Omental fat pad (tissue), 4 donors: ENCODE results near the gene CYB5R3. TPM values are rescaled to one million over a fixed set of nuclear protein-coding genes. Genes with fewer than 3 reads are reported as not detected.
A peak's percentile ranks its signal among the peaks of the same experiment; 100 is the strongest.

Experiments
- ATAC-seq: fragments of 150-250 bp; one replicate; pipeline ENCODE4 v1.9.1; 2016; ENCODE audit warnings: mild to moderate bottlenecking, moderate library complexity; ENCODE audit not compliant: low FRiP score
- DNase-seq: peaks from one replicate; pipeline ENCODE4 v3.0.0-alpha.2; 2019; ENCODE audit warnings: low spot score
- total RNA-seq, 4 donors: library from RNA; depleted of rRNA; stranded (reverse); fragments of >200 nt; gene quantifications; one replicate each; pipeline ENCODE4 v1.1.0, GENCODE V29; 2016
- TF ChIP-seq, protein P1 (sequence below), 3 donors: fragments of 450-650 bp; IDR thresholded peaks; one replicate each; pipeline ENCODE4 v1.5.1; 2016 to 2017; ENCODE audit warnings: antibody characterized with exemption in 3 of 3, mild to moderate bottlenecking in 3 of 3, moderate library complexity in 2 of 3

CYB5R3 gene
- total RNA-seq, 4 donors from 2014 or later = 125 to 212 (median 152) TPM

DNA sequence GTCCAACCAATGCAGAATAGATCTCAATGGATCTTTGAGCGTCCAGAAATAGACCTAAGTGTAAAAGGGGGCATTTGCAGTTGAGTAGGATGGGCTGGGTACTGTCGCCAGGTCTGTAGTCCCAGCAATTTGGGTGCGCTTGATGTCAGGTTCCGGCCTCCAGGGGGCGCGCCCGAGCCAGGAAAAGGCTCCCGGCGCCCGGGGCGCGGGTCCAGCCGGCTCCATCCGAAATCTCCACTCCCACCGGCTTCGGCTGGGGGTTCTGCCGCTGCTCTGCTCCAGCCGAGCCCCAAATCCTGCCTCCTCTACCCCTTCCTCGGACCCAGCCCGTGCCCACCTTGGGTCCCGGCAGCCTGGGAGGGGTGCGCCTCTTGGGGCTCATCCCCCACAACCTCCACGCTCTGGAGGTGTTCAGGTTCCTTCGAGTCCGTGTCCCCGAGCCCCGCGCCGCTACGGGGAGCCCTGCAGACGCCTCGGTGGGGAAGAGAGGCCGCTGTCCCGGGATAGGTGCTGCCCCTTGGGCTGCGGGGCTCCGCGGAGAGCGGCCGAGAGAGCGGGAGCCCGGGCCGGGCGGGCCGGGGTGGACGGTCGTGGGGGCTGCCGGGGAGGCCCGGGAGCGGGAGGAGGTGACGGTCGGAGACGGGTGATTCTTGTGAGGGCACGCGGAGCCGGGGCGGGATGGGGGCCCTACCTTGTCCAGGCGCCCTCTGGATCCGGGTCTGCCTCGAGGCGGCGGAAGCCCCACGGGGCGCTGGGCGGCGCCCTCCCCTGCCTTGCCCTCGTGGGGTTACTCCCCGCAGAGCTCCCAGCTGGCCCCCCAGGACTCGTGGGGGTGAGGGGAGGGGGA, 13.0 kb upstream of the CYB5R3 start:
- TF ChIP-seq, protein P1, sequence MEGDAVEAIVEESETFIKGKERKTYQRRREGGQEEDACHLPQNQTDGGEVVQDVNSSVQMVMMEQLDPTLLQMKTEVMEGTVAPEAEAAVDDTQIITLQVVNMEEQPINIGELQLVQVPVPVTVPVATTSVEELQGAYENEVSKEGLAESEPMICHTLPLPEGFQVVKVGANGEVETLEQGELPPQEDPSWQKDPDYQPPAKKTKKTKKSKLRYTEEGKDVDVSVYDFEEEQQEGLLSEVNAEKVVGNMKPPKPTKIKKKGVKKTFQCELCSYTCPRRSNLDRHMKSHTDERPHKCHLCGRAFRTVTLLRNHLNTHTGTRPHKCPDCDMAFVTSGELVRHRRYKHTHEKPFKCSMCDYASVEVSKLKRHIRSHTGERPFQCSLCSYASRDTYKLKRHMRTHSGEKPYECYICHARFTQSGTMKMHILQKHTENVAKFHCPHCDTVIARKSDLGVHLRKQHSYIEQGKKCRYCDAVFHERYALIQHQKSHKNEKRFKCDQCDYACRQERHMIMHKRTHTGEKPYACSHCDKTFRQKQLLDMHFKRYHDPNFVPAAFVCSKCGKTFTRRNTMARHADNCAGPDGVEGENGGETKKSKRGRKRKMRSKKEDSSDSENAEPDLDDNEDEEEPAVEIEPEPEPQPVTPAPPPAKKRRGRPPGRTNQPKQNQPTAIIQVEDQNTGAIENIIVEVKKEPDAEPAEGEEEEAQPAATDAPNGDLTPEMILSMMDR (IDR thresholded peaks at IDR 0.05) = peak in 2 of 3 donors; percentile 12 to 73
- ATAC-seq (peak; percentile 72), DNase-seq (peak; percentile 95)

DNA sequence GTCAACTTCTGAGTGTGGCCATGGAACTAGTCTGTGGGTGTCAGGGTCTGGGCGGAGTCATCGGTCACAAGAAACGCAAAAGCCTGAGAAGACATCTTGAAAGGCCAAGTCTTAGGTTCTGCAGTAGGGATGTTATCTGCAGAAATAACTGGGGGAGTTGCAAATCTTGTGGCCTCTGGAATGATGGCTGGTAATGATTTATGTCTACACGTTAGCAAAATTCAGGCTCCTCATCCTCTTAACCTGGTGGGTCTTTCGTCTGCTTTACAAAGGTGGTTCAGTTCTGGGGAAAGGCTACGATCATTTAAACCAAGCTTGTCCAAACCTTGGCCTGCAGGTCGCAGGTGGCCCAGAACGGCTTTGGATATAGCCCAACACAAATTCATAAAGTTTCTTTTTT, 7.4 kb upstream of the CYB5R3 start:
- no peak for ATAC-seq
- no peak for DNase-seq

DNA sequence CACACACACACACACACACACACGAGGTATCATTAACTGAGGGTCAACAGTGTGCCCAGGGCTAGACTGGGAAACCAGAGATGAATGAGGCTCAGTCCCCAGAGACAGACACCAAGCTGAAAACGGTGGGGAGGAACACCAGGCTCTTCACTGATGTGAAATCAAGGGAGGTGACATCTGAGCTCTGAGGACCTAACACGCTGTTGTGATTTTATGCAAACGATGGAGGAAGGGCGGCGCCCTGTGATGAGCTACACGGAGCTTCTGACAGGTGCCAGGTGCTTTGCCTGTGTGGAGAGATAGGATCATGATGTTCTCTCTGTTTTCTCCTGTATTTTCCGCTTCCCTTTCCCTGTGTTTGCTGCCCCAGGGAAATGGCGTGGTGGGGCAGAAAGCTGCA, 6.5 kb upstream of the CYB5R3 start:
- ATAC-seq (no peak), DNase-seq (no peak)
- TF ChIP-seq, protein P1 (IDR thresholded peaks at IDR 0.05) = no peak

More for the DNA sequence above, 7.4 kb upstream of the CYB5R3 start:
- TF ChIP-seq, protein P1 (IDR thresholded peaks at IDR 0.05) = no peak

DNA sequence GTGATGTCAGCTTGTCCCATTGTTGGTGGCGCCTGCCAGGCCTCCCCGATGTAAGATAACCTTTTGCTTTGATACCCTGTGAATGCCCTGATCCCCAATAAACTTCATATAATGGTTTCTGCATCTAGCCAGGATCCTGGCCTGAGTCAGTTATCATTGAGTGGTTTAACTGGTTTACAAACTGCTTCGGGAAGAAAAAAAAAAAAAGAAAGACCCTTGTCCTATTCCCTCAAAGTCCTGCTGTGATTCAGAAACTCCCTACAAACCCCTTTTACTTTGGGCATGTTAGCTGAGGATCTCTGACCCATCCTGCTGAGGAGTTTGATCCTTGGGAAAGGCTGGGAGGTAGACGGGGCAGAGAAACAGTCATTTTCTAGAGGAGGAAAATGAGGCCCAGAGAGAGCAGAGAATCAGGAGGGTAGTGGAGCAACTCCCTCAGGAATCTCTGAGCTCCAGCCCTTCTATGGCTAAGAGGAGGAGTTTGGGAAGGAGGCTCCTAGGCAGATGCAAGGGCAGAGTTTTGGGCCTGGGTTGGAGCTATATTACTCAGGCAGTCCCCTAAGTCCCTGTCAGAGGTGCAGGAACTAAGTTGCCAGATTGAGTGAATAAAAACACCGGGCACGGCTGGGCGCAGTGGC, 5.4 kb upstream of the CYB5R3 start:
- TF ChIP-seq, protein P1 (IDR thresholded peaks at IDR 0.05) = no peak
- DNase-seq = no peak
- ATAC-seq = no peak

DNA sequence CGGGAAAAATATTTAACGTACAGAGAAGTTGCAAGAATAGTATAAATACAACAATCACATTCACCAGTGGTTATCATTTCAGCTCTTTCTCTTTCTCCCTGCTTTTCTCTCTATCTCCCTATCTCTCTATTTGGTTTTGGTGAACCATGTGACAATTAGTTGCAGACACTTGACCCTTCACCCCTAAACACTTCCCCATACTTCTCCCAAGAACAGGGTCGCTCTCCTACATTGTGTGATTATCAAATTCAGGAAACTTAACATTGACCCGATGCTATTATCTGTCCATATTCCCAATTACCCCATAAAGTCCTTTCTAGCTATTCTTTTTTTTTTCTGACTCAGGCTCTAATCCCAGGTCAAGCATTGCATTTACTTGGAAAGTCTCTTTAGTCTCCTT, 4.8 kb upstream of the CYB5R3 start:
- ATAC-seq = no peak
- TF ChIP-seq, protein P1 (IDR thresholded peaks at IDR 0.05) = no peak
- no peak for DNase-seq

DNA sequence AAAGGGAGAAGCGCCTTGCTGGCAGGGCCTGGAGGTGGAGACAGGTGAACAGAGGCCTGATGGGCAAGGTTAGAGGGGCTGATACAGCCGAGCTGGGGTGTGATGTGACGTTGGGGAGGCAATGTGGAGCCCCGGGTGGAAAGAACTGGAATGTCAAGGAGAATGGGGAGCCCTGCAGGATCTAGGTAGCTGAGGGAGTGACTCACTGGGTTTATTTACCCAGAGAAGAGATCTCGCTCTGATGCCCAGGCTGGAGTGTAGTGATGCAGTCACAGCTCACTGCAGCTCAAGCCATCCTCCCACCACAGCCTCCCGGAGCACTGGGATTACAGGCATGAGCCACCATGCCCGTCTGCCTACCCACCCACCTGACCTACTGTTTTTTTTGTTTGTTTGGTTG, 1.9 kb upstream of the CYB5R3 start:
- ATAC-seq = no peak
- DNase-seq = no peak
- TF ChIP-seq, protein P1 (IDR thresholded peaks at IDR 0.05) = no peak
